NCI-H345 treated with DMSO at 0.1 percent for 48 hours (cell line): Measurements from ENCODE around the gene FAM53B.
A peak's percentile ranks its signal among the peaks of the same experiment; 100 is the strongest.

Source experiments
- DNase-seq: peaks from one replicate; lab custom pipeline; 2025; ENCODE audit not compliant: unreplicated experiment; lab: John Stamatoyannopoulos, UW

Gene FAM53B

GRCh38 chr10:124709861-124710260 lies 34.3 kb downstream of the FAM53B start:
- no peak for DNase-seq

- no peak for DNase-seq
Measured at GRCh38 chr10:124708922-124709520, 35.2 kb downstream of the FAM53B start.

- no peak for DNase-seq
Measured at GRCh38 chr10:124708246-124708779, 35.9 kb downstream of the FAM53B start.

GRCh38 chr10:124707551-124707950 lies 36.6 kb downstream of the FAM53B start:
- no peak for DNase-seq

- DNase-seq: no peak
Measured at GRCh38 chr10:124707144-124707467, 37.1 kb downstream of the FAM53B start.

GRCh38 chr10:124706462-124707143 lies 37.6 kb downstream of the FAM53B start:
- DNase-seq: no peak

GRCh38 chr10:124705817-124706461 lies 38.2 kb downstream of the FAM53B start:
- no peak for DNase-seq

- no peak for DNase-seq
Measured at GRCh38 chr10:124705381-124705740, 38.8 kb downstream of the FAM53B start.

- no peak for DNase-seq
Measured at GRCh38 chr10:124704428-124705380, 39.5 kb downstream of the FAM53B start.

GRCh38 chr10:124703778-124704427 lies 40.3 kb downstream of the FAM53B start:
- peak; percentile 29 for DNase-seq

- no peak for DNase-seq
Measured at GRCh38 chr10:124703372-124703771, 40.8 kb downstream of the FAM53B start.

- DNase-seq: no peak
Measured at GRCh38 chr10:124701881-124702656, 42.1 kb downstream of the FAM53B start.

- DNase-seq: no peak
Measured at GRCh38 chr10:124701435-124701834, 42.7 kb downstream of the FAM53B start.

GRCh38 chr10:124701038-124701365 lies 43.2 kb downstream of the FAM53B start:
- DNase-seq: no peak

- DNase-seq: no peak
Measured at GRCh38 chr10:124700293-124701037, 43.7 kb downstream of the FAM53B start.

GRCh38 chr10:124699471-124700292 lies 44.5 kb downstream of the FAM53B start:
- DNase-seq: no peak

- no peak for DNase-seq
Measured at GRCh38 chr10:124698545-124699469, 45.4 kb downstream of the FAM53B start.
